K562 (cell line): Measurements from ENCODE around the gene GALR3. TPM values are rescaled to one million over a fixed set of nuclear protein-coding genes. Genes with fewer than 3 reads are reported as not detected.

ENCODE experiments used
- CHD7 ChIP-seq: fragments of 200-600 bp; sonication (generic); IDR thresholded peaks from one replicate; pipeline ENCODE4 v1.6.1; 2012; ENCODE audit warnings: mild to moderate bottlenecking, low read depth, low read length, inconsistent platforms
- EHMT2 ChIP-seq: fragments of 450-650 bp; IDR thresholded peaks from 2 replicates; pipeline ENCODE4 v1.6.1; 2018; ENCODE audit warnings: antibody characterized with exemption
- ETV5 ChIP-seq: sonication (generic); formaldehyde crosslinking; IDR thresholded peaks from 2 replicates; pipeline ENCODE4 v1.4.0; 2020; ENCODE audit warnings: low read depth, mild to moderate bottlenecking, missing genetic modification reagents
- EWSR1 ChIP-seq: fragments of 450-650 bp; IDR thresholded peaks from 2 replicates; pipeline ENCODE4 v1.6.1; 2018; ENCODE audit warnings: borderline replicate concordance, mild to moderate bottlenecking, low read depth, moderate library complexity; ENCODE audit not compliant: partially characterized antibody
- FOXA3 ChIP-seq, 2 experiments: fragments of 450-650 bp in 1 of 2; sonication (generic) in 1 of 2; formaldehyde crosslinking; IDR thresholded peaks in 1 of 2; conservative IDR thresholded peaks in 1 of 2; 2 replicates each; pipeline versions ENCODE4 v1.4.0 to v1.8.0; 2020 to 2022; ENCODE audit warnings: mild to moderate bottlenecking in 2 of 2, missing genetic modification reagents in 1 of 2
- JUNB ChIP-seq: fragments of 450-650 bp; formaldehyde crosslinking; conservative IDR thresholded peaks from 2 replicates; pipeline ENCODE4 v1.4.0; 2020; ENCODE audit warnings: mild to moderate bottlenecking
- RB1 ChIP-seq: fragments of 450-650 bp; IDR thresholded peaks from 2 replicates; pipeline ENCODE4 v1.6.1; 2017; ENCODE audit warnings: low read depth, mild to moderate bottlenecking
- RBM14 ChIP-seq: fragments of 200-400 bp; formaldehyde crosslinking; IDR thresholded peaks from 2 replicates; pipeline ENCODE4 v1.6.1; 2018; ENCODE audit warnings: low read depth, mild to moderate bottlenecking, low read length, moderate library complexity, borderline replicate concordance; ENCODE audit not compliant: insufficient read depth
- SRSF9 ChIP-seq: fragments of 200-400 bp; formaldehyde crosslinking; IDR thresholded peaks from 2 replicates; pipeline ENCODE4 v1.6.1; 2017; ENCODE audit warnings: low read depth, low read length, borderline replicate concordance
- ZBTB7A ChIP-seq: IDR thresholded peaks from 2 replicates; pipeline ENCODE4 v1.6.1; 2011; ENCODE audit warnings: low read depth, mild to moderate bottlenecking, low read length, moderate library complexity, borderline replicate concordance; ENCODE audit not compliant: control insufficient read depth
- ZMIZ1 ChIP-seq, 2 experiments: fragments of 150-350 bp in 1 of 2; IDR thresholded peaks; 2 replicates each; pipeline ENCODE4 v1.6.1; 2012 to 2016; ENCODE audit warnings: low read depth in 2 of 2, low read length in 2 of 2, mild to moderate bottlenecking in 1 of 2, moderate library complexity in 1 of 2
- ZNF347 ChIP-seq: fragments of 450-650 bp; formaldehyde crosslinking; IDR thresholded peaks from 2 replicates; pipeline ENCODE4 v1.4.0; 2020; ENCODE audit warnings: low read depth, mild to moderate bottlenecking, moderate library complexity
- polyA plus RNA-seq, 8 experiments: library from polyadenylated mRNA; depleted of rRNA in 4 of 8; stranded (reverse) in 5 of 8; unstranded in 3 of 8; fragments of >200 nt; fragmentation: Nextera tagmentation in 2 of 8; fragmentation: Illumina TruSeq in 1 of 8; extraction: Ambion mirVana in 2 of 8; extraction: Trizol in 1 of 8; gene quantifications; 2 replicates each; pipeline versions ENCODE4 v1.2.1 to v1.2.3, GENCODE V29; 2011 to 2014; ENCODE audit warnings: inconsistent platforms in 1 of 8, missing spikeins in 1 of 8
- total RNA-seq, 7 experiments: library from RNA; depleted of rRNA in 6 of 7; stranded (reverse); fragments of >200 nt in 6 of 7; fragmentation: Illumina TruSeq in 2 of 7; extraction: Trizol in 2 of 7; gene quantifications; 2 replicates each; pipeline versions ENCODE4 v1.2.1 to v1.2.3, GENCODE V29; 2011 to 2021; ENCODE audit warnings: low replicate concordance in 1 of 7
- TF ChIP-seq, protein P1 (sequence below): fragments of 250-450 bp; sonication (Bioruptor Pico); IDR thresholded peaks from 2 replicates; pipeline ENCODE4 v1.9.0; 2021; ENCODE audit warnings: mild to moderate bottlenecking

The GALR3 gene
- total and polyA plus RNA-seq, 9 of the 15 experiments (the other 6 are each of a cell fraction or from before 2014, with no cell fraction given), result 0.13 TPM; not detected in 8

DNA sequence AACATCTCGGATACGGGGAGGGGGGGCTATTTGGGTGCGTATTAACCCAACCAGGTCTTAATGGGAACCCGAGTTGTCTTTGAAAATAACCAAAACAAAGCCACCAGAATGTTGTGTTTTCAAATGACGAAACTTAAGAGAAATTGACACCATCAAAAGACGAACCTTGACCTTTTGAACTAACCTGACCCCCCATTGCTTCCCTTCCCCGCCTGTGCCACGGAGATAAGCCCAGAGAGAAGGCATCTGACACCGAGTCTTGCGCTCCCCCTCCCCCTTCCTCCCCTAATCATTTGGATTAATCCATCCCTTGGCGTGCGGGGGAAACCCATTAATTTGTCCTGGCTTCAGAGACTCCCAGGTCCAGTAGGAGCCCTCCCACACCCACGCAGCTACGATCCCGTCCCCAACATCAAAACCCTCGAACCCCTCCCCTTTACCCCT, 20.0 kb upstream of the GALR3 start (continued):
- TF ChIP-seq CHD7, result no peak
- no peak for TF ChIP-seq FOXA3 (CRISPR knock-in tag; conservative IDR thresholded peaks at IDR 0.05 in 1 of 2, IDR thresholded peaks at IDR 0.05 in 1 of 2)
- TF ChIP-seq ZNF347 (CRISPR knock-in tag), result no peak
- no peak for TF ChIP-seq RBM14
- no peak for TF ChIP-seq JUNB
- no peak for TF ChIP-seq RB1
- no peak for TF ChIP-seq ZBTB7A
- TF ChIP-seq, protein P1, sequence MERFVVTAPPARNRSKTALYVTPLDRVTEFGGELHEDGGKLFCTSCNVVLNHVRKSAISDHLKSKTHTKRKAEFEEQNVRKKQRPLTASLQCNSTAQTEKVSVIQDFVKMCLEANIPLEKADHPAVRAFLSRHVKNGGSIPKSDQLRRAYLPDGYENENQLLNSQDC (CRISPR knock-in tag), result no peak
- TF ChIP-seq SRSF9, result no peak
- no peak for TF ChIP-seq ETV5 (CRISPR knock-in tag)
- TF ChIP-seq EHMT2, result no peak
- TF ChIP-seq EWSR1, result no peak
- peak in 1 of 2 experiments; percentile 81; a peak in 2 of 4 replicates for TF ChIP-seq ZMIZ1 (IDR thresholded peaks at IDR 0.05; ENCODE audit: low read depth in 2 of 2, low read length in 2 of 2)
